ENCODE results near the gene OAF. TPM values are rescaled to one million over a fixed set of nuclear protein-coding genes. Genes with fewer than 3 reads are reported as not detected.

The OAF gene
- total RNA-seq, 2 donors from 2014 or later, result 1.7 to 3.6 TPM

Other genes starting within 250 kb of the OAF start
- not detected for gene TRIM29, start 72.9 kb upstream of the OAF start, total RNA-seq
- gene POU2F3, start 29.1 kb downstream of the OAF start, total RNA-seq, result under 1 TPM in 1 of 2 donors, not detected in 1; 0.46 TPM
- gene TLCD5, start 114.3 kb downstream of the OAF start, total RNA-seq, result 10 to 100 TPM; 13.8 to 20.1 TPM
- 10 to 100 TPM; 35.3 to 38.7 TPM for gene ARHGEF12, start 125.4 kb downstream of the OAF start, total RNA-seq